SJSA1 (cell line): Measurements from ENCODE around the gene TGDS. TPM values are rescaled to one million over a fixed set of nuclear protein-coding genes. Genes with fewer than 3 reads are reported as not detected.

ENCODE experiments used
- DNase-seq, 2 experiments: peaks; one replicate each; pipeline ENCODE4 v3.0.0-alpha.2; 2015 to 2020; ENCODE audit warnings: low spot score in 2 of 2, low read depth in 1 of 2
- H3K27ac ChIP-seq: fragments of 250-450 bp; sonication (Bioruptor Pico); 2 replicates; pipeline ENCODE4 v1.5.1; 2020; ENCODE audit warnings: mild to moderate bottlenecking, moderate library complexity
- H3K27me3 ChIP-seq: fragments of 250-450 bp; sonication (Bioruptor Pico); replicated peaks from 2 replicates; pipeline ENCODE4 v1.5.1; 2020; ENCODE audit warnings: mild to moderate bottlenecking, moderate library complexity
- H3K36me3 ChIP-seq: fragments of 250-450 bp; sonication (Bioruptor Pico); 2 replicates; pipeline ENCODE4 v1.5.1; 2020; ENCODE audit warnings: mild to moderate bottlenecking
- H3K4me1 ChIP-seq: fragments of 250-450 bp; sonication (Bioruptor Pico); replicated peaks from 2 replicates; pipeline ENCODE4 v1.6.1; 2021; ENCODE audit warnings: mild to moderate bottlenecking
- H3K4me3 ChIP-seq: fragments of 250-450 bp; sonication (Bioruptor Pico); 2 replicates; pipeline ENCODE4 v1.5.1; 2020; ENCODE audit warnings: mild to moderate bottlenecking
- H3K9me3 ChIP-seq: fragments of 250-450 bp; sonication (Bioruptor Pico); replicated peaks from 2 replicates; pipeline ENCODE4 v1.5.1; 2020; ENCODE audit warnings: mild to moderate bottlenecking
- total RNA-seq: library from RNA; depleted of rRNA; stranded (reverse); fragments of >200 nt; shearing (Covaris generic); gene quantifications from 2 replicates; pipeline ENCODE4 v1.2.3, GENCODE V29; 2014

TGDS gene
- total RNA-seq, 1 experiment from 2014 or later = 12.1 TPM

DNA sequence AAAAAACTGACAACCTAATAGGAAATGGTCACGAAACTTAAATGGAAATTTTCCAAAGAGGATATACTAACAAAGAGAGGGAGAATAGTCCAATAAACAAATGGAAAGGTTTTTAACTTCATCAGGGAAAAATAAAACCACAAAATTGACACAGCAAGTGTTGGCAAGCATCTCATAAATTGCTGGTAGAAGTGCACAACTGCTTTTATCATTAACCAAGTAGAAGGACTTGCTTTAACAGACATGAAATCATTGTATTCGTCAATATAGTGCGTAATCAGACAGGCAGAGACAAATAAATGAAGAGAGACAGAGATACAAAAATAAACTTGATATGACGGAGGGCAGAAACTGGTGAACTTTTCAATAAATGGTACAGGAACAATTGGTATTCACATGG is 7.4 kb downstream of the TGDS start:
- no peak for DNase-seq
- no peaks in the 10 kb centered on the region for H3K4me1 ChIP-seq
- no peak overlapping the region for H3K4me3 ChIP-seq
- no peaks in the 10 kb centered on the region for H3K9me3 ChIP-seq
- no peak overlapping the region for H3K27ac ChIP-seq
- no peaks in the 10 kb centered on the region; the same call in 1 of the 2 replicates for H3K27me3 ChIP-seq
- H3K36me3 ChIP-seq = peaks cover 31% of the 10 kb centered on the region

DNA sequence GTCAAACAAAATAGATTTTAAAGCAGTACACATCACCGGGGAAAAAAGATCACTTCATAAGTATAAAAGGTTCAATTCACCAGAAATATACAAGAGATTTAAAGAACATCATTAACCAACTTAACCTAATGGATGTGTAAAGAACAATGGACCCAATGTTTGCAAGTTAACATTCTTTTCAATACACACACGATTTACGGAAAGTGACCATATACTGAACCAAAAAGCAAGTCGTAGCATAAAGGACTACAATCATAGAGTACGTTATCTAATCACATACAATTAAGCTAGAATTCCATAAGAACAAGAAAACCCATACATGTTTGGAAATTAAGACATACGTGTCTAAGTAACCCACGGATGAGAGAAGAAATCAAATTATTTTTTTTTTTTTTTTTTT is 9.6 kb downstream of the TGDS start:
- Histone ChIP-seq H3K36me3 (peaks cover 35% of the 10 kb centered on the region), H3K4me1 (no peaks in the 10 kb centered on the region), H3K9me3 (no peaks in the 10 kb centered on the region), H3K27ac (no peak overlapping the region), H3K27me3 (no peaks in the 10 kb centered on the region; the same call in 1 of the 2 replicates), H3K4me3 (no peak overlapping the region)
- DNase-seq = no peak

DNA sequence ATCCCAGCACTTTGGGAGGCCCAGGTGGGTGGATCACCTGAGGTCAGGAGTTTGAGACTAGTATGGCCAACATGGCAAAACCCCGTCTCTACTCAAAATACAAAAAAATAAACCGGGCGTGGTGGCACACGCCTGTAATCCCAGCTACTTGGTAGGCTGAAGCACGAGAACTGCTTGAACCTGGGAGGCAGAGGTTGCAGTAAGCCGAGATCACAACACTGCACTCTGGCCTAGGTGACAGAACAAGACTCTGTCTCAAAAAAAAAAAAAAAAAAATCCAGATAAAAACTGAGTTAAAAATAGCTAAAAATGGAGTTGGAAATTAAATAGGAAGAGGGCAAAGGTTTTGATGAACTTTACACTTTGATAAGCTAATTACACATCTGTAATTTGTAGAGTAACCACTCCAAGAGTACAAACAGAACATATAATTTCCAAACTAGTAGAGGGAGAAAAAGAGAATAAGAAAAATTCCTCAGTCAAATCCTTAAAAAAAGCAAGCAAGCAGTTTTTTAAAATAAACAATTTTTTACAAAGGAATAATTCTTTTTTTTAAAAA is 10.3 kb downstream of the TGDS start:
- no peak overlapping the region for H3K27ac ChIP-seq
- no peaks in the 10 kb centered on the region for H3K9me3 ChIP-seq
- no peaks in the 10 kb centered on the region; the same call in 1 of the 2 replicates for H3K27me3 ChIP-seq
- H3K4me3 ChIP-seq = no peak overlapping the region
- no peak for DNase-seq
- no peaks in the 10 kb centered on the region for H3K4me1 ChIP-seq
- peaks cover 32% of the 10 kb centered on the region for H3K36me3 ChIP-seq

DNA sequence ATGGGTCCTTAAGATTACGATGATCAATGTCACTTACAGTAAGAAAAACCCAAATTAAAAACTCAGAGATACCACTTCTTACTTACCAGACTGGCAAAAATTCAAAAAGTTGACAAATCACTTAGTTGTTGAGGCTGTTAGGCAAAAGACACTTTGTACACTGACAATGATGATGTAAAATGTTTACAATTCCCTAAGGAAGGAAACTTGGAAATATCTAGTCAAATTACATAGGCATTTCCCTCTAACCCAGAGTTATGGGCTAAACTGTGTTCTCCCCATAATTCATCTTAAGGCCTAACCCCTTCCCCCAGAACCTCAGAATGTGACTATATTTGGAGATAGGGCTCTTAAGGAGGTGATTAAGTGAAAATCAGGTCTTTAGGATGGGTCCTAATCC is 12.0 kb downstream of the TGDS start:
- no peak overlapping the region for H3K27ac ChIP-seq
- H3K4me3 ChIP-seq = no peak overlapping the region
- no peaks in the 10 kb centered on the region; the same call in 1 of the 2 replicates for H3K27me3 ChIP-seq
- no peaks in the 10 kb centered on the region for H3K4me1 ChIP-seq
- peaks cover 38% of the 10 kb centered on the region for H3K36me3 ChIP-seq
- no peak for DNase-seq
- H3K9me3 ChIP-seq = no peaks in the 10 kb centered on the region

DNA sequence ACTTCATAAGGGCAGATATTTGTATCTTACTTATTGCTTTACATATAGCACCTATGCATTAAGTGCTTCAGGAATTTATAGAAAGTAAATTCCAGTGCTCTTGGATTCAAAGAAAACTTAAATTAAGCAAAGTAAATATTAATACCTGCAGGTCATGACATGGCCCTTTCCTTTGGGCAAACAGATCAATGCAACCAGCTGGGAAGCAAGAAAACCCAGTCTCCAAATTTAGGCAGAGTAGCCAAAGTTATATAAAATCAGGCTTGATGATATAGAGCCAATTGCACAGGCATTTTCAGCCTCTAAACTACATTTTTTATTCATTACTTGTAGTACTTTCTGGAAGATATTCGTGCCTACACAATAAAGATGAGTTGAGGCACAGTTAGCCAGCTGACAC is 16.9 kb downstream of the TGDS start:
- Histone ChIP-seq H3K36me3 (peaks cover 43% of the 10 kb centered on the region), H3K4me1 (no peaks in the 10 kb centered on the region), H3K27me3 (no peaks in the 10 kb centered on the region), H3K9me3 (no peaks in the 10 kb centered on the region), H3K4me3 (no peak overlapping the region), H3K27ac (no peak overlapping the region)
- DNase-seq = no peak

DNA sequence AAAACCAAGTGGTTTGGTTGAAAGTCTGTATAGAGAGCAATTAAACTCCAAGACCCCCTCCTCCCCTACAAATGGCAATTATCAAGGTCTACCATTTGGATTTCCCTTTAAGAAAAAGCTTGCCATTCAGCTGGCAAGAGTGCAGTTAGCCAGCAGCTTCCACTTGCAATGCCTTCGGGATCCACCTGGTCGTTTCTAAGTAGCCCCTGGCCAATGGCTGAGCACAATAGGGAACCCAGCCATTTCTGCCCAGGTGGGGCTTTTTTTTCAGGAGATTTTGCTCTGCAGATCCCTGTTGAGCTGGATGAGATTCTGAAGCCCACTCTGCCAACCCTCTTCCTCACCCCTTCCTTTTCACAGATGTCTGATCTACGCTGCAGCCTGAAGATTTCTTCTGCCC is 26.3 kb downstream of the TGDS start:
- no peak for DNase-seq
- Histone ChIP-seq H3K27me3 (no peaks in the 10 kb centered on the region), H3K36me3 (peaks cover 14% of the 10 kb centered on the region), H3K9me3 (no peaks in the 10 kb centered on the region), H3K4me1 (no peaks in the 10 kb centered on the region), H3K27ac (no peak overlapping the region), H3K4me3 (no peak overlapping the region)

DNA sequence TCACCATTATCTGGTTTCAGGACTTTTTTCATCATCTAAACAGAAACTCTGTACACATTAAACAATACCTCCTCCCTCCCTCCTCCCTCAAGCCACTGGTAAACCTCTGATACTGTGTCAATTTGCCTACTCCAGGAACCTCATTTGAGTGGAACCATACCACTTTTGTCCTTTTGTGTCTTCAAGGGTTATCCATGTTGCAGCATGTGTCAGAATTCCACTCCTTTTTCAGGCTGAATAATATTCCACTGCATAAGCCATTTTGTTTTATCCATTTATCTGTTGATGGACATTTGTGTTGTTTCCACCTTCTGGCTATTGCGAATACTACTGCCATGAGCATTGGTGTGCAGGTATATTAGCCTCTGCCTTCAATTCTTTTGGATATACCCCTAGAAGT is 27.5 kb downstream of the TGDS start:
- Histone ChIP-seq H3K4me3 (no peak overlapping the region), H3K27me3 (no peaks in the 10 kb centered on the region), H3K36me3 (peaks cover 13% of the 10 kb centered on the region), H3K9me3 (no peaks in the 10 kb centered on the region), H3K27ac (no peak overlapping the region), H3K4me1 (no peaks in the 10 kb centered on the region)
- no peak for DNase-seq

DNA sequence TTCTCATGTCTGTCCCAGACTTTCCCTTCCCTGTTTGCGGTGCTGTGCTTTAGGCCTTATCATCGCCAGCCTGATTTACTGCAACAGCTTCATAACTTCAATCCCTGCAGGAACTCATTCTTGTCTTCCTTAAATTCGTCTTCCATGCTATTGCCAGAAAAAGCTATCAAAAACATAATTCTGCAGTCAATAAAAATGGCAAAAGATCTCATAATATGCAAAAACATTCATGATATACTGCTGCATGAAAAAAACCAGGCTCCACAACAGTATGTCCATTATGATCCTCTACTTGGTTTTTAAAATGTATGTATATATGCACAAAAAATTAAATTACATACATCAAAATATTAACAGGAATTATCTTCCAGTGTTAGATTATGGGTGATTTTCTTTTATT is 28.4 kb downstream of the TGDS start:
- no peak for DNase-seq
- no peaks in the 10 kb centered on the region for H3K27me3 ChIP-seq
- no peak overlapping the region for H3K4me3 ChIP-seq
- no peaks in the 10 kb centered on the region for H3K9me3 ChIP-seq
- peaks cover 4% of the 10 kb centered on the region for H3K36me3 ChIP-seq
- no peak overlapping the region for H3K27ac ChIP-seq
- no peaks in the 10 kb centered on the region for H3K4me1 ChIP-seq

DNA sequence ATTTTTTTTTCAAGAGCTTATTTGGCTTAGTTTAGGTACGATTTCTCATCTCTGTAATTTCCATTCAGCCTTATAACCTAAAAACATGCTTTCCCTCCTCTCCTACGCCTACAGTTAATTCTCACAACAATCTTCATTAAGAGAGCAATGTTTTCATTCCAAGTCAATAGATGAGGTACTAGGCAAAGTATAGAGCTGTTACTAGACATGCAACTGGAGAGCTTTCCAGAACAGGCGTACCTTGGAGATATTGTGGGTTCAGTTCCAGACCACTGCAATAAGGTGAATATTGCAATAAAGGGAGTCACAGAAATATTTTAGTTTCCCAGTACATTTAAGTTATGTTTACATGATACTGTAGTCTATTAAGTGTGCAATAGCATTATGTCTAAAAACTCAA is 34.8 kb downstream of the TGDS start:
- H3K4me3 ChIP-seq = no peak overlapping the region
- no peak overlapping the region for H3K27ac ChIP-seq
- H3K9me3 ChIP-seq = no peaks in the 10 kb centered on the region
- no peaks in the 10 kb centered on the region for H3K4me1 ChIP-seq
- H3K27me3 ChIP-seq = no peaks in the 10 kb centered on the region
- no peaks in the 10 kb centered on the region for H3K36me3 ChIP-seq
- no peak for DNase-seq

DNA sequence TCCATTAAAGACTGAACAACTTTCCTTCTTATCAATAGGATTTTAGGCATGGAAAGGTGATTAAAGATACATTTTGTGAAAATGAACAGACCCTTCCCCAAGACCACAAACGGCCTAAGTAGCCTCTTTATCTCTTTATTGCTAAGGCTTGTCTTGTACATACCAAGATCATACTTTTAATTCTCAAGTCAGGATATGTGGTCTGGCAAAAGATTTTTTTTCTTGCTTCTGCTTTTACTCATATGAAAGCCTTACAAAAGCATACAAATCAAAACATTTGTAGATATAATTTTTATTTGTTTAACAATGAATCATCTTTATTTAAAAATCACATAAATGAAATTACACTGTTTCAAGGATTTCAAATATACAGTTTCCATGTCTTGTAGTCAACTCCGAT is 35.8 kb downstream of the TGDS start:
- H3K4me3 ChIP-seq = no peak overlapping the region
- H3K4me1 ChIP-seq = no peaks in the 10 kb centered on the region
- H3K9me3 ChIP-seq = no peaks in the 10 kb centered on the region
- no peaks in the 10 kb centered on the region for H3K27me3 ChIP-seq
- DNase-seq = no peak
- no peak overlapping the region for H3K27ac ChIP-seq
- H3K36me3 ChIP-seq = no peaks in the 10 kb centered on the region

DNA sequence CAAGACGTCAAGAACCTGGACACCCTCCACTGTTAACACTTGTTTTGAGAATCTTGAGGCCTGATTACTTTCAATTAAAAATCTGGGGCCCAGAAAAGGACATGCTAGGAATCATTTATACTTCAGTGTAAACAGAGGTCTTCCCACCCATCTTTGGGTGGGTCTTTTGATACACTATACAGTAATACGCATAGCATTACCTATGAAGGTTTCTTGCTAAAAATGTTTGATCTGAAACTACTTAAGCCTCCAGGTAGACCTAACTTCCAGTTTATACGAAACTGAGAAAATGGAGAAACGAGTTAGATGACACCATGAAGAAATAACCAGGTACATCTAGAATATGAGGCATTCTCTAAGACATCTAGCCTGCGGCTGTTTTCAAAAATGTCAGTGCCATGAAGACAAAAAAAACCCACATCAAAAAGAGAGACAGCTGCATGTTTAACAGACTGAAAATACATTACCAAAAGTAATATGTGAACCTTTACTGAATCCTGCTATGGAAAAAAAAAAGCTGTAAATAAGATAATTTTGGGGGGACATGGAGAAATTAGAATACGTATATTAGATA is 36.6 kb downstream of the TGDS start:
- H3K27ac ChIP-seq = no peak overlapping the region
- DNase-seq = no peak
- no peak overlapping the region for H3K4me3 ChIP-seq
- H3K36me3 ChIP-seq = no peaks in the 10 kb centered on the region
- H3K4me1 ChIP-seq = no peaks in the 10 kb centered on the region
- no peaks in the 10 kb centered on the region for H3K9me3 ChIP-seq
- no peaks in the 10 kb centered on the region for H3K27me3 ChIP-seq

DNA sequence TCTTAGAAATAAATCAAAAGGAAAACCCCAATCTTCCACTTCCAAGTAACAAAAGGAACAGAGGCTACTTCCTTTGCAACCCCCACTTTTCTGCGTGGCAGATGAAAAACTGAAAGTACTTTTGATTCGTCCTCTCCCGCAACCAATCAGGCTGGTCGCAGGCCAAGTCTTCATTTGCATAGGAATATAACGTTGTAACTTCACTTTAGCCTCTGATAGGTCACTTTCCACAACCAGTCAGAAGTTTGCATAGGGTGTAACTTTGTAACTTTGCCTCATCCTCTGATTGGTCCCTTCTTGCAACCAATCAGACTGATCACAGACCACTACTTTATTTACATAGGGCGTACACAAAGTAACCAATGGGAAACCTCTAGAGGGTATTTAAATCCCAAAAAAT is 37.2 kb downstream of the TGDS start:
- Histone ChIP-seq H3K4me1 (no peaks in the 10 kb centered on the region), H3K27me3 (no peaks in the 10 kb centered on the region), H3K4me3 (no peak overlapping the region), H3K27ac (no peak overlapping the region), H3K9me3 (no peaks in the 10 kb centered on the region), H3K36me3 (no peaks in the 10 kb centered on the region)
- no peak for DNase-seq

DNA sequence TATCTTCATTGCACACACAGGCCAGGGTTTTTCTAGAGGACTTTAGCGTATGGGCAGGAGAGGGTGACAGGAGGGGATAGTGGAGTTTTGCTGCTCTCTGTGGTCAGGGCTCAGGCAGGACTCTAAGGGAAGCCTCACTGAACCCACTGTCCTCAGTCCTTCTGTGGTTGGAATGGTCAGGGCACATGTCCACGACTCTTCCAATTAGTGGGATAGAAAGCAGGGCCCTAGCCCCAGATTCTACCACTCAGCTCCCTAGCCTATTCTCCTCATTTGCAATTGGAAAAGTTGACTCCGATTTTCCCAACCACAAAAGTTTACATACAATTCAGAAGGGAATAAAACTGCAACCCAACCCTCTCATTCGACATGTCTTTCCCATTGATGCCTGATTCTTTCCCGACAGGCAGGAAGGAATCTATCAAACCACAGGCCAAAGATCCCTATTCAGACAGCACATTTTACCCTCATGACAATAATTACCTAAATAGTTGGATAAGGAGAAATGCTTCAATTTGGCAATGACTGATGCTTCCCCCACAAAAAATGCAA is 38.2 kb downstream of the TGDS start:
- H3K4me3 ChIP-seq = no peak overlapping the region
- no peaks in the 10 kb centered on the region for H3K9me3 ChIP-seq
- no peaks in the 10 kb centered on the region for H3K4me1 ChIP-seq
- no peaks in the 10 kb centered on the region for H3K36me3 ChIP-seq
- H3K27ac ChIP-seq = no peak overlapping the region
- DNase-seq = no peak
- H3K27me3 ChIP-seq = no peaks in the 10 kb centered on the region

DNA sequence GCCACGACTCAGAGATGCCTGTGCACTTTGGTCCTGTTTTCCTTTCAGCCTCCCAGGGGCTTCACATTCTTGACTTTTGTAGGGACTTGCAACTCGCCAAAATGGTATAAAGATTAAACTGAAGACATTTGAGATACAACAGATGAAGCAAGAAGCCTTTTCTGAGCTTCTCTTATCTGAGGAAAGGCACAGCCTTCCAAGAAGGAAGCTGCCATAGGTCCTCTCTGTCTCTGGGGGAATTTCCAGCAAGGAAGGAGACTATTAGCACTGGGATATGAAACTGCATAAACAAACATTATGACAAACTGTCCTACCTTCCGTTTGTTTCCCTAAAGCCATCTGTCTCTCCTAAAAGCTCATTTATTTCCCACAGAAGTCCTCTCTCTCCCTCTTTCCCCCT is 39.3 kb downstream of the TGDS start:
- no peak for DNase-seq
- Histone ChIP-seq H3K36me3 (no peaks in the 10 kb centered on the region), H3K27ac (no peak overlapping the region), H3K4me1 (no peaks in the 10 kb centered on the region), H3K9me3 (no peaks in the 10 kb centered on the region), H3K27me3 (no peaks in the 10 kb centered on the region), H3K4me3 (no peak overlapping the region)

DNA sequence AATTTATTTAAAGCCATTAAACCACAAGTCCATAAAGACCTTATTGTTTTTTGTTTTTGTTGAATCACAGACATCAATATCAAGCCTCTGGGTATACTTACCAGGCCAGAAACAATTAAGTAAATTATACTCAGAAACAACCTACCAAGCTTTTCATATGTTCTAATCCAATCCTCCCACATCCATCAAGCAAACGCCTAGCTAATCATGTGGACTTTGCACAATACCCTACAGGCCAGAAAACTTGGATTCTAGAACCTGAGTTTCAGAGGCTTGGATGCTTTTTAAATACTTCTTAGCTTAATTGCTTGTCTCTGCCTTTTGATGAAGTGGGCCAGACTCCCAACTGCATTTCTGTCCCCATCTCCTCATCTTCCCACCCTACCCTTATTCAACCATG is 39.9 kb downstream of the TGDS start:
- Histone ChIP-seq H3K4me1 (no peaks in the 10 kb centered on the region), H3K4me3 (no peak overlapping the region), H3K9me3 (no peaks in the 10 kb centered on the region), H3K27ac (no peak overlapping the region), H3K27me3 (no peaks in the 10 kb centered on the region), H3K36me3 (no peaks in the 10 kb centered on the region)
- no peak for DNase-seq
